Ascending aorta (tissue), 2 donors: Measurements from ENCODE around the gene SNRNP70. TPM values are rescaled to one million over a fixed set of nuclear protein-coding genes. Genes with fewer than 3 reads are reported as not detected.

ENCODE experiments used
- DNase-seq, 2 donors: peaks; one replicate each; pipeline ENCODE4 v3.0.0-alpha.2; 2019; ENCODE audit warnings: low spot score in 2 of 2
- H3K27ac ChIP-seq, 2 donors: fragments of 200-600 bp; sonication (generic); one replicate each; pipeline ENCODE4 v1.5.1; 2016 to 2017; ENCODE audit warnings: mild to moderate bottlenecking in 1 of 2
- H3K27me3 ChIP-seq: fragments of 200-600 bp; sonication (generic); one replicate; pipeline ENCODE4 v1.5.1; 2017
- H3K36me3 ChIP-seq, 2 donors: fragments of 200-600 bp; sonication (generic); one replicate each; pipeline ENCODE4 v1.5.1; 2016
- H3K4me1 ChIP-seq, 2 donors: fragments of 200-600 bp; sonication (generic); one replicate each; pipeline ENCODE4 v1.5.1; 2016 to 2017; ENCODE audit warnings: mild to moderate bottlenecking in 1 of 2
- H3K4me3 ChIP-seq, 2 donors: fragments of 200-600 bp; sonication (generic); one replicate each; pipeline ENCODE4 v1.5.1; 2016 to 2017; ENCODE audit warnings: mild to moderate bottlenecking in 1 of 2
- H3K9me3 ChIP-seq, 2 donors: fragments of 200-600 bp; sonication (generic); one replicate each; pipeline ENCODE4 v1.5.1; 2016
- intact Hi-C: fragments of 100-400 bp; cut with DNase I; formaldehyde crosslinking; loops from one replicate; pipeline ENCODE4 v1.15.1; 2023
- total RNA-seq: library from RNA; depleted of rRNA; stranded (reverse); fragments of >200 nt; gene quantifications from one replicate; pipeline ENCODE4 v1.1.0, GENCODE V29; 2016
- TF ChIP-seq, protein P1 (sequence below), 3 experiments: fragments of 200-600 bp in 2 of 3; fragments of 450-650 bp in 1 of 3; sonication (generic) in 2 of 3; IDR thresholded peaks; one replicate each; pipeline ENCODE4 v1.5.1; 2016 to 2019; ENCODE audit warnings: antibody characterized with exemption in 3 of 3, mild to moderate bottlenecking in 1 of 3, moderate library complexity in 1 of 3

SNRNP70 gene
- total RNA-seq, 1 donor from 2014 or later: 185 TPM

- H3K36me3 ChIP-seq: peaks cover 15 to 24% of the 10 kb centered on the region in 2 donors
- intact Hi-C loops: no loop called here
- TF ChIP-seq, protein P1, sequence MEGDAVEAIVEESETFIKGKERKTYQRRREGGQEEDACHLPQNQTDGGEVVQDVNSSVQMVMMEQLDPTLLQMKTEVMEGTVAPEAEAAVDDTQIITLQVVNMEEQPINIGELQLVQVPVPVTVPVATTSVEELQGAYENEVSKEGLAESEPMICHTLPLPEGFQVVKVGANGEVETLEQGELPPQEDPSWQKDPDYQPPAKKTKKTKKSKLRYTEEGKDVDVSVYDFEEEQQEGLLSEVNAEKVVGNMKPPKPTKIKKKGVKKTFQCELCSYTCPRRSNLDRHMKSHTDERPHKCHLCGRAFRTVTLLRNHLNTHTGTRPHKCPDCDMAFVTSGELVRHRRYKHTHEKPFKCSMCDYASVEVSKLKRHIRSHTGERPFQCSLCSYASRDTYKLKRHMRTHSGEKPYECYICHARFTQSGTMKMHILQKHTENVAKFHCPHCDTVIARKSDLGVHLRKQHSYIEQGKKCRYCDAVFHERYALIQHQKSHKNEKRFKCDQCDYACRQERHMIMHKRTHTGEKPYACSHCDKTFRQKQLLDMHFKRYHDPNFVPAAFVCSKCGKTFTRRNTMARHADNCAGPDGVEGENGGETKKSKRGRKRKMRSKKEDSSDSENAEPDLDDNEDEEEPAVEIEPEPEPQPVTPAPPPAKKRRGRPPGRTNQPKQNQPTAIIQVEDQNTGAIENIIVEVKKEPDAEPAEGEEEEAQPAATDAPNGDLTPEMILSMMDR (IDR thresholded peaks at IDR 0.05): no peak
These were observed 26.2 kb downstream of the SNRNP70 start for GRCh38 chr19:49111218-49111998.

GRCh38 chr19:49113762-49114629, 28.7 kb downstream of the SNRNP70 start, which contains the start of gene LIN7B:
TSS of gene LIN7B (plus strand) at chr19:49114370. CDS start at chr19:49114405, 35 bp downstream.
- peaks cover 9 to 19% of the 10 kb centered on the region in 2 donors for H3K4me1 ChIP-seq
- H3K27ac ChIP-seq: peak within 1 kb of the TSS; percentile 72 to 86
- H3K27me3 ChIP-seq: no peaks in the 10 kb centered on the region
- TF ChIP-seq, protein P1 (IDR thresholded peaks at IDR 0.05): peak; percentile 18 to 77 (median 31)
- H3K9me3 ChIP-seq: no peaks in the 10 kb centered on the region
- intact Hi-C loops: no loop called here
- DNase-seq: peak in 1 of 2 donors; percentile 81
- peak within 1 kb of the TSS; percentile 84 to 99 for H3K4me3 ChIP-seq
- H3K36me3 ChIP-seq: no peaks in the 10 kb centered on the region

More at GRCh38 chr19:49111218-49111998, 26.2 kb downstream of the SNRNP70 start:
- Histone ChIP-seq H3K9me3 (no peaks in the 10 kb centered on the region), H3K4me1 (peaks cover 0 to 9% of the 10 kb centered on the region in 2 donors), H3K27ac (no peak overlapping the region), H3K4me3 (no peak overlapping the region), H3K27me3 (no peaks in the 10 kb centered on the region)
- DNase-seq: no peak

GRCh38 chr19:49114630-49115363, 29.5 kb downstream of the SNRNP70 start:
- no peaks in the 10 kb centered on the region for H3K36me3 ChIP-seq
- TF ChIP-seq, protein P1 (IDR thresholded peaks at IDR 0.05): no peak
- peak in 1 of 2 donors; percentile 84 for DNase-seq
- H3K4me1 ChIP-seq: peaks cover 14 to 24% of the 10 kb centered on the region in 2 donors
- intact Hi-C loops: no loop called here
- H3K27me3 ChIP-seq: no peaks in the 10 kb centered on the region
- peak overlapping the region; percentile 72 to 86 for H3K27ac ChIP-seq
- peak overlapping the region; percentile 84 to 99 for H3K4me3 ChIP-seq
- H3K9me3 ChIP-seq: no peaks in the 10 kb centered on the region

- intact Hi-C loops: no loop called here
- peak in 1 of 2 donors; percentile 76 for DNase-seq
- no peaks in the 10 kb centered on the region for H3K9me3 ChIP-seq
- peaks cover 14 to 25% of the 10 kb centered on the region in 2 donors for H3K4me1 ChIP-seq
- H3K27me3 ChIP-seq: no peaks in the 10 kb centered on the region
- no peaks in the 10 kb centered on the region for H3K36me3 ChIP-seq
- no peak overlapping the region for H3K27ac ChIP-seq
- no peak overlapping the region for H3K4me3 ChIP-seq
- TF ChIP-seq, protein P1 (IDR thresholded peaks at IDR 0.05): no peak
These were observed 31.3 kb downstream of the SNRNP70 start for GRCh38 chr19:49116544-49116943.
